WERI-Rb-1 (cell line): ENCODE data around the gene MEIS3.

ENCODE experiments used
- DNase-seq: peaks from one replicate; pipeline ENCODE4 v3.0.0-alpha.2; 2020
- H3K27ac ChIP-seq: fragments of 250-450 bp; sonication (Bioruptor Pico); 2 replicates; pipeline ENCODE4 v1.5.1; 2020; ENCODE audit warnings: mild to moderate bottlenecking, moderate library complexity
- H3K27me3 ChIP-seq: fragments of 250-450 bp; sonication (Bioruptor Pico); 2 replicates; pipeline ENCODE4 v1.5.1; 2021; ENCODE audit warnings: mild to moderate bottlenecking, low read depth, moderate library complexity; ENCODE audit not compliant: insufficient read depth, severe bottlenecking
- H3K36me3 ChIP-seq: fragments of 250-450 bp; sonication (Bioruptor Pico); 2 replicates; pipeline ENCODE4 v1.5.1; 2020; ENCODE audit warnings: mild to moderate bottlenecking, moderate library complexity
- H3K4me3 ChIP-seq: 2 replicates; pipeline ENCODE4 v1.5.1; 2011; ENCODE audit warnings: low read depth, mild to moderate bottlenecking, control low read depth, low read length
- H3K9me3 ChIP-seq: fragments of 250-450 bp; sonication (Bioruptor Pico); 2 replicates; pipeline ENCODE4 v1.5.1; 2021; ENCODE audit warnings: mild to moderate bottlenecking, moderate library complexity; ENCODE audit not compliant: severe bottlenecking
- TF ChIP-seq, protein P1 (sequence below): IDR thresholded peaks from 2 replicates; pipeline ENCODE4 v1.5.1; 2011; ENCODE audit warnings: low read depth, mild to moderate bottlenecking, control low read depth, inconsistent platforms, low read length

Gene MEIS3

DNA sequence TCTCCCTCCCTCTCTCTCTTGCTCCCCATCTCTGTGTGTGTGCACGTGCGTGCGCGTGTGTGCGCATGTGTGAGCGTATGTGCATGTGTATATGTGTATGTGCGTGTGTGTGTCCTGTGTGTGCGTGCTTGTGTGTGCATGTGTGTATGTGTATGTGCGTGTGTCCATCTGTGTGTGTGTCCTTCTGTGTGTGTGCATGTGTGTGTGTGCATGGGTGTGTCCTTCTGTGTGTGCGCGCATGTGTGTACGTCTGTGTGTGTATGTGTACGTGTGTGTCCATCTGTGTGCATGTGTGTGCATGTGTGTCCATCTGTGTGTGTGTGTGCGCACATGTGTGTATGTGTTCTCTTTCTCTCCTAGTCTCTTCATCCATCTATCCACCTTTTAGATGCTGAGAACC is 40.1 kb upstream of the MEIS3 start:
- Histone ChIP-seq H3K4me3 (no peak overlapping the region), H3K27ac (no peak overlapping the region), H3K9me3 (no peaks in the 10 kb centered on the region), H3K27me3 (no peaks in the 10 kb centered on the region), H3K36me3 (peaks cover 34% of the 10 kb centered on the region)
- TF ChIP-seq, protein P1, sequence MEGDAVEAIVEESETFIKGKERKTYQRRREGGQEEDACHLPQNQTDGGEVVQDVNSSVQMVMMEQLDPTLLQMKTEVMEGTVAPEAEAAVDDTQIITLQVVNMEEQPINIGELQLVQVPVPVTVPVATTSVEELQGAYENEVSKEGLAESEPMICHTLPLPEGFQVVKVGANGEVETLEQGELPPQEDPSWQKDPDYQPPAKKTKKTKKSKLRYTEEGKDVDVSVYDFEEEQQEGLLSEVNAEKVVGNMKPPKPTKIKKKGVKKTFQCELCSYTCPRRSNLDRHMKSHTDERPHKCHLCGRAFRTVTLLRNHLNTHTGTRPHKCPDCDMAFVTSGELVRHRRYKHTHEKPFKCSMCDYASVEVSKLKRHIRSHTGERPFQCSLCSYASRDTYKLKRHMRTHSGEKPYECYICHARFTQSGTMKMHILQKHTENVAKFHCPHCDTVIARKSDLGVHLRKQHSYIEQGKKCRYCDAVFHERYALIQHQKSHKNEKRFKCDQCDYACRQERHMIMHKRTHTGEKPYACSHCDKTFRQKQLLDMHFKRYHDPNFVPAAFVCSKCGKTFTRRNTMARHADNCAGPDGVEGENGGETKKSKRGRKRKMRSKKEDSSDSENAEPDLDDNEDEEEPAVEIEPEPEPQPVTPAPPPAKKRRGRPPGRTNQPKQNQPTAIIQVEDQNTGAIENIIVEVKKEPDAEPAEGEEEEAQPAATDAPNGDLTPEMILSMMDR = no peak
- DNase-seq = no peak

DNA sequence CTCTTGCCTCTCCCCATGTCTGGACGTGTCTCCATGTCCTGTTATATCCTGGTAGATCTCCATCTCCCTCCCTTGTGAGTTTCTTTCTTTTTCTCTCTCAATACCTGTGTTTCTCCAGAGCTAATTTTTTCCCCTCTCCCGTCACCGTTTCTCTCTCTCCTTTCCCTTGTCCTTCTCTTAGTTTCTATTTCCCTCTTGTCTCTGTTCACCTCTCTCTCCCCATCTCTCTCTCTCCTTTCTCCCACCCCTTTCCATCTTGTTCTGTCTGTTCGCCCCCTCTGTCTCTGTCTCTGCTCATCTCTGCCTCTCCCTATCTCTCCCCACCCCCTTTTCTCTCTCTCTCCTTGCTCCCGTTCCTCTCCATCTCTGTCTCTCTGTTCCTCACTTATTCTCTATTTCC is 39.3 kb upstream of the MEIS3 start:
- no peak for DNase-seq
- no peaks in the 10 kb centered on the region for H3K9me3 ChIP-seq
- TF ChIP-seq, protein P1 = no peak
- H3K4me3 ChIP-seq = no peak overlapping the region
- H3K36me3 ChIP-seq = peaks cover 35% of the 10 kb centered on the region
- no peak overlapping the region for H3K27ac ChIP-seq
- no peaks in the 10 kb centered on the region for H3K27me3 ChIP-seq

DNA sequence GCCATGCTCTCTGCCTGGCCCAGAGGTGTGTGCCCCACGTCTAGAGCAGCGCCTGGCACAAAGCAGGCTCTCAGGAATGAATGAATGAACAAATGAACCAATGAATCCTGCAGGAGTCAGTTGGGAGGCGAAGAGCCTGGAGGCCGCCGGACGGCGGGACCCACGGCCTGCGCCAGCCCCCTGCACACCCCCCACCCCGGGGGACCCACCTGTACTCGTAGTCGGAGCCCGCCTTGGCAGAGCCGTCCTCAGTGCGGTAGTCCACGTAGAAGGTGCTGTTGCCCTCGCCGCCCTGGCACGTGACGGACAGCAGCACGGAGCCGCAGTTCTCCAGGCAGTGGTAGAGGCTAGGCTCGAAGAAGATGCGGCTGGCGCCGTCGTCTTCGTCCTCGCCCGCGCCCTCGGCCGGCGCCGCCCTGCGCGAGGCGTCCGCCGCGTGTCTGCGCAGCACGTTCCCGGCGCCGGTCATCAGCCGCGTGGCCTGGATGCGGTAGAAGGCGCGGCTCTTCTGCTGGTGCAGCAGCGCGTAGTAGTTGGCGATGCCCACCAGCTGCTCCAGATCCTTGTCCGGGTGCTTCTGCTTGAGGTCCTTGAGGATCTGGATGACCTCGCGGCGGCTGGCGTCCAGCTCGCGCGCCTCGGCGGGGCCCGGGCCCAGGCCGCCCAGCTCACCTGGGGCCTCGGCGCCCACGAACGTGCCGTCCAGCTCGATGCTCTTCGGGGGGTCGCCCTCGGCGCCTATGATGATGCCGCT is 37.6 kb upstream of the MEIS3 start:
- Histone ChIP-seq H3K36me3 (peaks cover 40% of the 10 kb centered on the region), H3K27me3 (no peaks in the 10 kb centered on the region), H3K27ac (no peak overlapping the region), H3K9me3 (no peaks in the 10 kb centered on the region), H3K4me3 (no peak overlapping the region)
- DNase-seq = no peak
- TF ChIP-seq, protein P1 = no peak

- peaks cover 46% of the 10 kb centered on the region for H3K36me3 ChIP-seq
- H3K27ac ChIP-seq = no peak overlapping the region
- H3K4me3 ChIP-seq = no peak overlapping the region
- H3K9me3 ChIP-seq = no peaks in the 10 kb centered on the region
- TF ChIP-seq, protein P1 = no peak
- no peaks in the 10 kb centered on the region for H3K27me3 ChIP-seq
- DNase-seq = no peak
Observed at GRCh38 chr19:47450478-47450877, 31.2 kb upstream of the MEIS3 start.

- Histone ChIP-seq H3K36me3 (peaks cover 29% of the 10 kb centered on the region), H3K27ac (no peak overlapping the region), H3K4me3 (no peak overlapping the region), H3K9me3 (no peaks in the 10 kb centered on the region), H3K27me3 (no peaks in the 10 kb centered on the region)
- TF ChIP-seq, protein P1 = no peak
- DNase-seq = no peak
Observed at GRCh38 chr19:47448360-47448727, 29.0 kb upstream of the MEIS3 start.
